NB4 (cell line): ENCODE measurements around the gene ZMYND10.

Source experiments
- POLR2A ChIP-seq: IDR thresholded peaks from 2 replicates; pipeline ENCODE4 v1.6.1; 2011; ENCODE audit warnings: mild to moderate bottlenecking; ENCODE audit not compliant: insufficient read length; ENCODE audit errors: extremely low read depth
- TF ChIP-seq, protein P1 (sequence below): IDR thresholded peaks from one replicate; pipeline ENCODE4 v1.5.1; 2012; ENCODE audit warnings: low read depth, low read length

DNA sequence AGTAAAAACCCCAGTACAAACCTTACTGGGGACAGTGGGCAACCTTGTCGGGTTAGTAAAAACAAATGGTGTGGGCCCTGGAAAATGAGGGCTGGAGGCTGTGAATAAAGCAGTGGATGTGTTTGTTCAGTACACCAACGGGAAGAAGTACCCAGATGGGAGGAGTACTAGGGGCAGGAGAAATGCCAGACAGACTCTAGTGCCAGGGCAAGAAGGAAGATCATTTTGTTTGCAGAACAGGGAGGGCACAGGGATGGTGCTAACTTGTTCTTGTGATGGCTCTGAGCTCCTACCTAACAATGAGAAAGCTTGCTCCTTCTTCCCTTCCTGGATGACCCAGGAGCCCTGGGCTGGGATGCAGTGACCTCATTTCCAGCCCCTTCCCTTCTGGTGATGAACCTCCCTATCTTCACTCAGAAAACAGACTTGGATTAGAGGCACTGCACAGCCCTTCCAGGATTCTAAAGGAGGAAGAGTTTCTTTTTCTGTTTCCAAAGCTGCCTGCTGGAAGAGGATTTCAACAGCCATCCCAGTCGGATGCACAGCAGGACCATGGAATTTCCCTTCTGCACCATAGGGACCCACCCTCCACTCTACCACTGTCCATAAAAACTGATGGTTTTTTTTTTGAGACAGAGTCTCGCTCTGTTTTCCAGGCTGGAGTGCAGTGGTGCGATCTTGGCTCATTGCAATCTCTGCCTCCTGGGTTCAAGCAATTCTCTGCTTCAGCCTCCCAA is 11.0 kb downstream of the ZMYND10 start:
- TF ChIP-seq, protein P1, sequence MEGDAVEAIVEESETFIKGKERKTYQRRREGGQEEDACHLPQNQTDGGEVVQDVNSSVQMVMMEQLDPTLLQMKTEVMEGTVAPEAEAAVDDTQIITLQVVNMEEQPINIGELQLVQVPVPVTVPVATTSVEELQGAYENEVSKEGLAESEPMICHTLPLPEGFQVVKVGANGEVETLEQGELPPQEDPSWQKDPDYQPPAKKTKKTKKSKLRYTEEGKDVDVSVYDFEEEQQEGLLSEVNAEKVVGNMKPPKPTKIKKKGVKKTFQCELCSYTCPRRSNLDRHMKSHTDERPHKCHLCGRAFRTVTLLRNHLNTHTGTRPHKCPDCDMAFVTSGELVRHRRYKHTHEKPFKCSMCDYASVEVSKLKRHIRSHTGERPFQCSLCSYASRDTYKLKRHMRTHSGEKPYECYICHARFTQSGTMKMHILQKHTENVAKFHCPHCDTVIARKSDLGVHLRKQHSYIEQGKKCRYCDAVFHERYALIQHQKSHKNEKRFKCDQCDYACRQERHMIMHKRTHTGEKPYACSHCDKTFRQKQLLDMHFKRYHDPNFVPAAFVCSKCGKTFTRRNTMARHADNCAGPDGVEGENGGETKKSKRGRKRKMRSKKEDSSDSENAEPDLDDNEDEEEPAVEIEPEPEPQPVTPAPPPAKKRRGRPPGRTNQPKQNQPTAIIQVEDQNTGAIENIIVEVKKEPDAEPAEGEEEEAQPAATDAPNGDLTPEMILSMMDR: no peak
- no peak for TF ChIP-seq POLR2A
